Measurements from ENCODE around the gene SH3RF3.
"Not testable (repeated sequence)": the region's sequence is repeated elsewhere in the genome, so short reads cannot be mapped to it uniquely, and the experiment has no call there.

Gene SH3RF3

GRCh38 chr2:109128616-109129355, at the start of gene SH3RF3:
SH3RF3 (plus strand) TSS chr2:109129205.
- DNase-seq, result no peak

- no peak for DNase-seq
Observed at GRCh38 chr2:109079590-109079989, 49.4 kb upstream of the SH3RF3 start.

GRCh38 chr2:109080109-109080508, 48.9 kb upstream of the SH3RF3 start:
- no peak for DNase-seq

- DNase-seq, result no peak
Observed at GRCh38 chr2:109080757-109081156, 48.2 kb upstream of the SH3RF3 start.

GRCh38 chr2:109081374-109081773, 47.6 kb upstream of the SH3RF3 start:
- no peak for DNase-seq

- no peak for DNase-seq
Observed at GRCh38 chr2:109083771-109084170, 45.2 kb upstream of the SH3RF3 start.

GRCh38 chr2:109084341-109084740, 44.7 kb upstream of the SH3RF3 start:
- no peak for DNase-seq

GRCh38 chr2:109085912-109086742, 42.9 kb upstream of the SH3RF3 start:
- DNase-seq, result no peak

GRCh38 chr2:109086743-109087020, 42.3 kb upstream of the SH3RF3 start:
- no peak for DNase-seq

GRCh38 chr2:109087055-109087663, 41.8 kb upstream of the SH3RF3 start:
- no peak for DNase-seq

- DNase-seq, result no peak
Observed at GRCh38 chr2:109089602-109090300, 39.3 kb upstream of the SH3RF3 start.

- DNase-seq, result no peak
Observed at GRCh38 chr2:109091526-109091925, 37.5 kb upstream of the SH3RF3 start.

GRCh38 chr2:109094144-109094543, 34.9 kb upstream of the SH3RF3 start:
- DNase-seq, result no peak

GRCh38 chr2:109098251-109098920, 30.6 kb upstream of the SH3RF3 start:
- no peak for DNase-seq

GRCh38 chr2:109098921-109099273, 30.1 kb upstream of the SH3RF3 start:
- DNase-seq, result no peak

- no peak for DNase-seq
Observed at GRCh38 chr2:109102588-109103233, 26.3 kb upstream of the SH3RF3 start.

- no peak for DNase-seq
Observed at GRCh38 chr2:109105113-109105512, 23.9 kb upstream of the SH3RF3 start.

- DNase-seq, result no peak
Observed at GRCh38 chr2:109108740-109109139, 20.3 kb upstream of the SH3RF3 start.

GRCh38 chr2:109109342-109109741, 19.7 kb upstream of the SH3RF3 start:
- DNase-seq, result no peak

- no peak for DNase-seq
Observed at GRCh38 chr2:109110170-109110569, 18.8 kb upstream of the SH3RF3 start.

GRCh38 chr2:109117181-109117580, 11.8 kb upstream of the SH3RF3 start:
- not testable (repeated sequence) for DNase-seq

- DNase-seq, result no peak
Observed at GRCh38 chr2:109117780-109118179, 11.2 kb upstream of the SH3RF3 start.
